GM19467 (cell line): ENCODE data around the gene JOSD2.
"Not testable (repeated sequence)": the region's sequence is repeated elsewhere in the genome, so short reads cannot be mapped to it uniquely, and the experiment has no call there.

Experiments used
- ATAC-seq: cut with Tn5 transposase; IDR thresholded peaks from one replicate; pipeline ENCODE4 v1.9.1; 2021; ENCODE audit warnings: mild to moderate bottlenecking, moderate library complexity; ENCODE audit not compliant: unreplicated experiment

JOSD2 gene

DNA sequence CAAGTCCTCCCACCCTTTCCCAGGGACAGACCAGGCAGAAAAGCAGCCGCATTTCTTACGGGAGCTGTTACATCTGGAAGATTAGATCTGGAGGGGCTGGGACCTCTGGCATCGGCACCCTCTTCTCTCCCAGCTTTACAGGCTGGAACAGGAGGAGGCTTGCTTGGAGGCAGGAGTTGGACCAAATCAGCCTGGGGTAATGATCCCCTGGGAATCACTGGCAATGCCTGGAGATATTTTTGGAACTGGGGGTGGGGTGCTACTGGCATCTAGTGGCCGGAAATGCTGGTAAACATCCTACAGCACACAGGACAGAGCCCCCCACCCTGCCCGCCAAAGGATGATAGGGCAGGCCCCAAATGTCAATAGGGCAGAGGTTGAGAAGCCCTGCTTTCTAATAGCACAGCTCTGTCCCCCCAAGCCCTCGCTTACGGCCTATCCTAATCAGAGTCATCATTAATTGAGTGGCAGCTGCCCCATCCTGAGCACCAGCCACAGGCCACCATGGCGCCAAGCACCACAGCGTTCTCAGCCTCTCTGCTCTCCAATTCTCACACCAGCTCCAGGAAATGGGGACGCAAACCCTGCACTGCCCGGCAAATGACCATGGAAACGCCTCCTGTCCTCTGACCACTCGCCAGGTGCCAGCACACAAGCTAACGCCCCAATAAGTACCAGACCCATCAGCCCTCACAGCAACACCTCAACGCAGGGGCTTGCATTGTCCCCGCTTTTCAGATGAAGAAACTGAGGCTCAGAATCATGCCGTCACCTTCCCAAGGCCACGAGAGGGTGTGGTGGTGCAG is 36.6 kb upstream of the JOSD2 start:
- ATAC-seq: no peak

DNA sequence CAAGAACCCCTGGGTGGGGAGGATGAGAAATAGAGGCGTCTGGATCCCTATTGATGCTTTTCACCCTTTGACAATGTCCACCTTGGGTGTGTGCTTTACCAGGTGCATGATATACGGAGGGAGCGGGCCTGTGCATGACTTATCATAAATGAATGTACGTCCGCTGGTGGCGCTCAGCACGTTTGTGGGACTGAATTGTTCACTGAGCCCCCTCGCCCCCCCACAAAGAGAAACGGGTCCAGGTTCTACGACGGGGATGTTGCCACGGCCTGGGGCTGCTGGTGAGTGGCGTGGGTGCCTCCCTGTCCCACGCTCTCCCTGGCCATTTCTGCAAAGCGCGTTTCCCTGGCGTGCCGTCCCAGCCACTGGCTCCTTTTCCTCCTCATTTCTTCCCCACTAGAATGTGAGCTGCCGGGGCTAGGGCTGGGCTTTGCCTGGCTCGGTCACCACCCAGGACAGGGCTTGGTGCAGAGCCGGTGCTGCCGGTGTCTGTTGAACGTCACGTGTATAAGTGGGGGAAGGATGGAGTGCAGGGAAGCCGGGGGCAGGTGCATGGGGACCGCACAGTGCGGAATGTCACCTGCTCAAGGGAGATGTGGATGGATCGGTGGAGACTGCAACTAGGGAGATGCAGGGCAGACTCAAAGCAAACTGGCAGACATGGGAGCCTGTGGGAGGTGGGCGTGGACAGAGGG is 35.7 kb upstream of the JOSD2 start:
- no peak for ATAC-seq

DNA sequence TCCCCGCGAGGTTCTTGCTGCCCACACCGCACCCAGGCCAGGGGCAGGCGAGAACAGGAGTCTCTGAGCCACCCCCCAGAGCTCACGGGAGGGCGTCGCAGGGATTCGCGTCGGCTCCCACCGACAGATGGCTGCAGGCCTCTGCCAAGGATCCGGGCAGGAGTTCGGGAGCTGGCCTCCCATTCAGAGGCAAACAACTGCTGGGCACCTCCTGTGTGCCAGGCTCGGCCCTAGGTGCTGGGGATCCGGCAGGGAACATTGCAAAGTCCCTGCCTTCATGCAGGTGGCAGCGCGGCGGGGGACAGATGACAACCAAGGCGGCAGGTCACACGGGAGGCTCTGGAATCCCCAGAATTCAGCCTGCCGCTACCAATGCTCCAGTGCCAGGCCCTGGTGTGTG is 32.0 kb upstream of the JOSD2 start:
- ATAC-seq: no peak

DNA sequence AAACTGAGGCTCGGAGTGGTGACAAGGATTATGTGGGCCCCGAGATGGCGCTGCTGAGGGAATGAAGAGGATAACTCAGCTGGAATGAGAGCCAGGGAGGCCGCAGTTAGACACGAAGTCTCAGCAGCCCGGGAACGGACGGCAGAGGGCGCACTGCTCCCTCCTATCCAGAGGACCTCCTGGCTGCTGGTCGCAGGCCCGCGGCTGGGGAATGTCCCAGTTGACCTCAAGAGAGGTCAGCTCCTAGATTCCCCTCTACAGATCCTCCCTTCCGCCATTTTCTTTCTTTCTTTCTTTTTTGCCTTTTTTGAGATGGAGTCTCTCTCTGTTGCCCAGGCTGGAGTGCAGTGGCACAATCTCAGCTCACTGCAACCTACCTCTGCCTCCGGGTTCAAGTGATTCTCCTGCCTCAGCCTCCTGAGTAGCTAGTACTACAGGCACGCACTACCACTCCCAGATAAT is 26.8 kb upstream of the JOSD2 start:
- ATAC-seq: no peak

DNA sequence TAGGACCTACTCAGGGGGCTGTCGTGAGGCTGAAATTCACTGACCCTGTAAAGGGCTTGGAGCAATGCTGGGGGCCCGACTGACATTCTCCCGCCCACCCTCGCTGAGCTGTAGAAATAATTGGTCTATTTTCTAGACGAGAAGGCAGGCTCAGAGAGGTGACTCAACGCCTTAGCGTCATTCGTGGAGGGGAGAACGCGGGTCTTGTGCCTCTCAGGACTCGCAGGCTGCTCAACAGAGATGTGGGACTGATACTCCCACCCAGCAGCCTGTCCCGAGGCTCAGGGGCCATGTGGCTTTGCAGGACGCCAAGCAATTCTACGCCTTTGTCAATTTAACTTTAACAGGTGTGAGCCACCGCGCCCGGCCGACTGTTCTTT is 26.3 kb upstream of the JOSD2 start:
- no peak for ATAC-seq

DNA sequence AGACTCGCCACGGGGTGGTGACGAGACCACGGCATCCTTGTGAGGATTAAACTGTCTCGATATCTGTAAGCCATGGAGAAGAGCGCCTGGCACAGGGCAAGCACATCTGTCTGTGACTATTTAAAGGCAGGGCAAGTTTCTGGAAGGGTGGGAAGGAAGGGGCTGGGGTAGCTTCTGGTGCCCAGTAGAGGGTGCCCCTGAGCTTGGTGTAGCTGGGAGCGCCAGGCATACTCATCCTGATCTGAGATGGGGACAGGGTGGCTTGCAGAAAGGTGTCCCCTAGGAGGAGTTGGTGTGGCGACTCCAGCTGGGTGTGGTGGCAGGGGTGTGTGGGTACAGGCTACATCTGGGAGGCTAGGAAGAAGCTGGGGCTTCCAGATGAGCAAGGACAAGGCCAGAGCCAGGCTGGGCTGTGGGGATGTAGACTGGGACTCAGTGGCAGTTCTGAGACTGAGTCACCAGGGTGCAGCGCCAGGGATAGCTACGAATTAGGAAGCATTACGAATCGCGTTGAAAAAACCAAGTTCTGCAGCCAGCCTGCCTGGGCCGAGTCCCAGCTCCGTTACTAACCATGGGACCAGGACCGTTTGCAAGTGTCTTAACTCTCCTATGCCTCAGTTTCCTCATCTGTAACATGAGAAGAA is 25.8 kb upstream of the JOSD2 start:
- no peak for ATAC-seq

DNA sequence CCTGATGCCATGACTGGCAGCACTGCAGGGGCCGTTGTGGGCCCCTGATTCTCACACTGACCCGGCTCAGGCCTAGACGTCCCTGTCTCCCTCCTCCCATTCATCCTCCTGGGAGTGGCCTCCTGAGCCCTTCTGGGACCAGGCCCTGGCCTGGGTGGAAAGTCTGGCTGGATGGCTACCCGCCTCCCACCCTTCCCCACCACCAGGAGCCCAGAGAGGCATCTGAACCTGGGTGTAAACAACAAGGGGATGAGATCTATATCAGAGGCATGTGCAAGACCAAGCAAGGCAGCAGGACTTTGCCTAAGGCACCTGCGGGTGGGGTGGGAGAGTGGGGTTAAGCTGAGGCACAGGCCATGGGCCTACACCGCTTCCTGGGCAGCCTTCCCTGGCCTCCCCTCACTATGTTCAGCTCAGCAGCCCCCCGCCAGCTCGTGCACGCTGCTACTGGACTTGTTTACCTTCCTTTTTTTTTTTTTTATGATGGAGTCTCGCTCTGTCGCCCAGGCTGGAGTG is 24.7 kb upstream of the JOSD2 start:
- no peak for ATAC-seq

DNA sequence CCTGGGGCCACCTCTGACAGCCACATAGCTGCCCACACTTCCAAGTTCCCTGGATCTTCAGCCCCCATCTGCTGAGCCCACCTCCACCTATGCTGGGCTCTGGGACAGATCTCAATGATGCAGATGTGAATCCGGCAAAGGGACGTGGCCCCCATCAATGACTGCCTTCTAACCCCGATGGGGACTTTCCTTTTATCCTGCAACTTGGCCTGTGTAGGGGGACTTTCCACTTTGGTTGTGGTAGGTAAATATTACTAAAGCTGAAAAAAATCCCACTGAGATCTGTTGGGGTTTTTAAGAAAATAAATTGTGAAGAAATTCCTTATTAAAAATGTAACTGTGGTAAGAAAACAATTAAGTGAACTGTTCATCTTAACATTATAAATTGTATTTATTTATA is 23.5 kb upstream of the JOSD2 start:
- ATAC-seq: no peak

DNA sequence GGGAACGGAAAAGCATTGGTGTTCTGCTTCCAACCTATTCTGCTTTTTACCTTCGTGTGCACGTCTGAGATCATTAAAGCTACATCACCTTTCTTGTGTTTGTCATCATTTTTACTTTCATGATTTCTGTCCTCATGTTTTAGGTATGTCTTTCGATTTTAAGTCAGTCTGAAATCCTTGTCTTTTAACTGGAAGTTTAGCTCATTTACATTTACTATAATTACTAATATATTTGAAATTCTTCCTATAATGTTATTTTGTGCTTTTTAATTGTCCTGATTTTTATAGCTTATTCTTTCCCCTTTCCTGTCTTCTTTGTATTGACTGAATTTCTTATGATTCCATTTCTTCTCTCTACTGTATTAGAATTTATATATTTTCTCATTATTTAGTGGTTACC is 22.0 kb upstream of the JOSD2 start:
- ATAC-seq: no peak

DNA sequence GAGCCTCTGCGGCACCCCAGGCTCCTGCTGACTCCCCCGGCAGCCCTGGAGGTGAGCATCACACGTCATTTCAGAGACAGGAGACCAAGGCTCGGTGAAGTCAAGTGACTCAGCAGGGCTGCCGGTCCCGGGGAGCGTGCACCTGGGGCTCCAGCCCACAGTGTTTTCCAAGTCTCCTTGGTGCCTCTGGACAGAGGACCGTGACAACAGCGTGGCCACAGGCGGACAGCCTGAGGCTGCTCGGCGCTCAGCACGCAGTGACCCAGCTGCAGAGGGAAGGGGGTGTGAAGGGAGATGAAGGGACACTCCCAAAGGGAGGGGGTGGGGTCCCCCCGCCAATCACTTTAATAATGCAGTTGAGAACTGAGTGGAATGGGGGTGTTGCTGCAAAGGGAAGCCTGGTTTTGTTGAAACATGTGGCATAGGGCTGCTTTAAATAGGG is 20.2 kb upstream of the JOSD2 start:
- no peak for ATAC-seq

DNA sequence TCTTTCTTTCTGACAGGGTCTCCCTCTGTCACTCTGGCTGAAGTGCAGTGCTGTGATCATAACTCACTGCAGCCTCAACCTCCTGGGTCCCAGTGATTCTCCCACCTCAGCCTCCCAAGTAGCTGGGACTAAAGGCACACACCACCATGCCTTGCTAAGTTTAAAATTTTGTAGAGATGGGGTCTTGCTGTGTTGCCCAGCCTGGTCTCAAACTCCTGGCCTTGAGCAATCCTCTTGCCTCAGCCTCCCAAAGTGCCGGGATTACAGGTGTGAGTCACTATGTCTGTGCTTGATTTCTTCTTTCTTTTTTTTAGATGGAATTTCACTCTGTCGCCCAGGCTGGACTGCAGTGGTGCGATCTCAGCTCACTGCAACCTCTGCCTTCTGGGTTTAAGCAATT is 17.1 kb upstream of the JOSD2 start:
- ATAC-seq: not testable (repeated sequence)

DNA sequence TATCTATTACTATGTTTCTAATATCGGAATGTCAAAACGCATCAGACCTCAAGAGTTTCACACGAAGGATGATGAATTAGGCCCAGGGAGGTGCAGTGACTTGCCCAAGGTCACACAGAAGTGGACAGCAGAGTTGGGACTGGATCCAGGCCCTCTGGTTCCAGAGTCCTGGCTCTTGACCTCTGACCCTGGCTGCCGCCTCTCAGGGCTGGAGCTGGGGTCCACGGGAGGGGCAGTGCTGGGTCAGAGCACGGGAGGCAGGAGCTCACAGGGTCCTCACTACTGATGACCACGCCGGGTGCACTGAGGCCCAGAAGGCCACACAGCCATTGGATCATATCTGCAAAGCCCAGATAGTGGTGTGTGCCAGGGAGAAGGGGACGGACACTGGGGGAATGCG is 11.9 kb upstream of the JOSD2 start:
- no peak for ATAC-seq

DNA sequence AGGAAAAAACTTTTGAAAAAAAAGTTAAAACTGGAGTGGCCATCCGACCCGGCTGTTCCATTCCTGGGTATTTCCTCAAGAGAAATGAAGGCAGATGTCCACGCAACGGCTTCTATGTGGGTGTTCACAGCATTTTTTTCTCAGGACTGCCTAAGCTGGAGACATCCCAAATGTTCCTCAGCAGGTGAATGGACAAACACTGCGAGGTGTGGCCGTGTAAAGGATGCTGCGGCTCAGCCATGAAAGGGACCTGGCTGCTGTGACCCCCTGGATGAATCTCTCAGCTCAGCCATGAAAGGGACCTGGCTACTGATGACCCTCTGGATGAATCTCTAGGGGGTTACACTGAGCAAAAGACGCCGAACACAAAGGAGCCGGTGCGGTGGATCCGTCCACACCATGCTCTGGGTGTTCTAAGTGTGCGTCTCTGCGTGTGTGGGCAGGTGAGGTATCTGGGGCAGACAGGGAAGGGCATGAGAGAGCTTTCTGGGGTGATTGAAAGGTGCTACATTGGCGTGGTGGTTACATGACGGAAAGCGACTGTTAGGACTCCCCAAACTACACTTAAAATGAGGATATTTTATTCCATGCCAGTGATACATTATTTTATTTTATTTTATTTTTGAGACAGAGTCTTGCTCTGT is 10.0 kb upstream of the JOSD2 start:
- ATAC-seq: no peak

DNA sequence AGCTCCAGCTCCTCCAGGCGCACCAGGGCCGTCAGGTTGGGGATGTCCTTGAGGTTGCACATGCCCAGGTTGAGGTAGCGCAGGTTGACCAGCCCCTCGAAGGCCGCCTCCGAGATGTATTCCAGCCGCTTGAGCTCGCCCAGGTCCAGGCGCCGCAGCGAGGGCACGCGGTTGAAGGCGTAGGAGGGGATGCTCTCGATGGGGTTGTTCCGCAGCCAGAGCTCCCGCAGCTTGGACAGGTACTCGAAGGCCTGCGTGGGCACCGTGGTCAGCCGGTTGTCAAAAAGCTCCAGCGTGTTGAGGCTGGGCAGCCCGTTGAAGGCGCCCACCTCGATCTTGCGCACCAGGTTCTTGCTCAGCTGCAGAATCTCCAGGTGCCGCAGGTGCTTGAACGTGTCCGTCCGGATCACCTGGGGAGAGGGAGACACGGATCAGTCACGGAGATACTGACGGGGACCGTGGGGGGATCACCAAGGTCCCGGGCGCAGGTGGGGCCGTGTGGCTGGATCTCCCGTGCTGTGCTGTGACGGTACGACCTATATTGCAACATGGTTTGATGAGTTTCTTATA is 8.1 kb upstream of the JOSD2 start:
- no peak for ATAC-seq

DNA sequence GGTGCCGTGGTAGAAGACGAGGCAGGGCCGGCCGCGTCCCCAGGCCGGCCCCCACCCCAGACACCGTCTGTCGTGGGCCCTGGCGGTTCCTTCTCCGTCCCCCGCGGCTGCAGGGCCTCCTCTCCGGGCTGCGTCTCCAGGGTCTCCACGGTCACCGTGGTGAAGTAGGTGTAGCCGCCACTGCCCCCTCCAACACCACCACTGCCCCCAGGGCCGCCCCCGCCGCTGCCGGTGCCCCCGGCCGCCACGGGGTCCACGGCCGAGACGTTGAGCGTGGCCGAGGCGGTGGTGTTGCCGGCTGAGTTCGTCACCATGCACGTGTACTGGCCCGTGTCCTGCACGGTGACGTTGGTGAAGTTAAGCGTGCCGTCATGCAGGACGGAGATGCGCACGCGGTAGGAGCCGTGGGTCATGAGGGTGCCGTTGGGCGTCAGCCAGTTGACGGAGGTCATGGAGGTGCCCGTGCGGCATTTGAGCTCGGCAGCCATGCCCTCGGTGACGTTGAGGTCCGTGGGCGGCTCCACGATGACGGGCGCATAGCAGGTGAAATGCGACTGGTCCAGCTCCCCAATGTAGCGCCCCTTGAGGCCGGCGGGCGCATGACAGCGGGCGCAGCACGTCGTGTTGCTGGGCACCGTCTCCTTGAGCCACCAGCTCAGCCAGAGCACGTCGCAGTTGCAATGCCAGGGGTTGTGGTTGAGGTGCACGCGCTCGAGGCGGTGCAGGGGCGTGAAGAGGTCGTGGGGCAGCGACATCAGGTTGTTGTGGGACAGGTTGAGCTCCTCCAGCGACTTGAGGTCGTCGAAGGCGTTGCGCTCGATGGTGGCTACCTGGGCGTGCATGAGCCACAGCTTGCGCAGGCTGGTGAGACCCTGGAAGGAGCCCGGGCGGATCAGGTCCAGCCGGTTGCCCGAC is 7.4 kb upstream of the JOSD2 start:
- ATAC-seq: no peak

DNA sequence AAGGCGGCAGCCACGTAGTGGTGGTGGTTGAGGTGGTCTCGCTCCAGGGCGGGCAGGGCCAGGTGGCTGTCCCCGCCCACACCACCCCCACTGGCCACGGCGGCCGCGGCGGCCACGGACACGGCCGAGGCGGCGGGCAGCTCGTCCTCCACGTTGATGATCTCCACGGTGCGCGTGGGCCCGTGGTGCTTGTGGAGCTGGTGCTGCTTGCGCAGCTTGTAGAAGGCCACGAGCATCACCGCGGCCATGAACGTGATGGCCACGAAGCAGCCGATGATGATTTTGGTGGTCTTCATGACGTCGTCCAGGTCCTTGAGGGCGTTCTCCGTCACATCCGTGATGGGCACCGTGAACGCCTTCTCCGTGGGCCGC is 6.7 kb upstream of the JOSD2 start:
- ATAC-seq: no peak

DNA sequence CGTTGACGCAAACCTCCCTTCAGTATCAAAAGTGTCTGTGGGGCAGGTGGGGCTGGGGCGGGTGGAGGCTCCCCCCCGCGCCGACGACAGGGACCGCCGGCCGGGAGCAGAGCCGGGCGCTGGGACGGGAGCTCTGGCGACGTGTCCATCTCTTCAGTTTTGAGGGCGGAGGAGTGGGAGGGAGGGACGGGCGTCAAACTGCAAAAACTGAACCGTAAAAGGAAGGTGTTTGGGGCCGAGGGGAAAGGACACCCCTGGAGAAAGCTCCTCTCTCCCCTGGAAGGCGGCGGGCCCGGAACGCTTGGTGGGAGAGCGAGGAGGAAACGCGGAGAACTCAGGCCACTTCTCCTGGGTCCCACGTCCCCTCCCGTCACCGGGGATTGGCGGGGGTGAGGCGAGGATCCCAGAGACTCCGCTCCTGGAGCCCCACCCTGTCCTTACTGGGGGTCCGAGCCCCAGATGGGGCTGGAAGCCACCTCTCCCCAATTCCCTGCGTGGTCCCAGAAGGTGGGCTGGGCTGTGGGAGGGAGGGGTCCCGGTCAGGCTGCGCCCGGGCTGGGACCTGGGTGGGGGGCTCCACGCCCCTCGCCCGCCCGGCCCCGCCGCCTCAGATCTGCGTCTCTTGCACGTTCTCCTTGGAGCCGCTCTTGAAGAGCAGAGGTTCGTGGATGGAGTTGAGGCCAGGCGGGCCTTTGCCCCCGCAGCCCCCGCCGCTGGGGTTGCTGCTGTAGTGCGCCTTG is 6.1 kb upstream of the JOSD2 start:
- ATAC-seq: no peak

DNA sequence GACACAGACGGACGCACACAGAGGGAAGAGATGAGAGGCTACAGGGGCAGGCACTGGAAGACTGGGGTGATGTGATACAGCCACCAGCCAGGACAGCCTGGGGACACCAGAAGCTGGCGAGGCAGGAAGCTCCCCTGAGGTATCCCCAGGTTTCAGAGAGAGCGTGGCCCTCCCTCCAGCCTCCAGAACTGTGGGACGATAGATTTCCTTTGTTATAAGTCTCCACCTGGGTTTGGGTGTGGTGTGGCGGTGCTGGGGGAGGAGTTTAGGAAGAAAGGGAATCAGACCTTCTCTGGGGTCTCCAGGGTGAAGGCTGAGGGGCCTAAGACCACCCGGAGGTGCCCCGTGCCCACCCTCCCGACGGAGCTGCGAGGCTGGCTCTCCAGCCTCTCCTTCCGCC is 5.5 kb upstream of the JOSD2 start:
- no peak for ATAC-seq

DNA sequence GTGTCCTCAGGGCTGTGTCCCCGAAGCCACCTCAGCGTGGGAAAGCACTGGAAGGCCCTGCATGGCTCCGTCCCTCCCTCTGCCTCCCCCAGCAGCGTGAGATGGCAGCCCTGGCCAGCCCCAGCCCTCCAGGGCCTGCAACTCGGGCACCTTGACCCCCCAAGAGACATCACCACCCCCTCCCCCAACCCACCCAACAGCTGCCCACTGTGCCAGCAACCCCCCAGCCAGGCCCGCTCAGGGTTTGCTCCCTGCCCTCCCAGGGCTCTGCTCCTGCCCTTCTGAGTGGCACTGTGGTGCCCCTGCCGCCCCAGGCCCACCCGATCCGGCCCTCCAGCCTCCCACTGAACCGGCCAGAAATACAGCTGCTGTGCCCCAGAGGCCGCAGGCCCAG is 4.2 kb upstream of the JOSD2 start:
- ATAC-seq: no peak
